Femur (tissue), 1 donor: Measurements from ENCODE around the gene MDFIC.

Experiments used
- DNase-seq: peaks from one replicate; pipeline ENCODE4 v3.0.0-alpha.2; 2017

Gene MDFIC

GRCh38 chr7:115005251-115005650 is 83.4 kb downstream of the MDFIC start:
- no peak for DNase-seq

- no peak for DNase-seq
Measured at GRCh38 chr7:115005953-115006352, 84.1 kb downstream of the MDFIC start.

GRCh38 chr7:115007751-115008150 is 85.9 kb downstream of the MDFIC start:
- DNase-seq = no peak

- DNase-seq = peak; percentile 82
Measured at GRCh38 chr7:115008465-115009114, 86.7 kb downstream of the MDFIC start.

- no peak for DNase-seq
Measured at GRCh38 chr7:115009139-115009538, 87.2 kb downstream of the MDFIC start.

- DNase-seq = peak; percentile 77
Measured at GRCh38 chr7:115009736-115010440, 88.0 kb downstream of the MDFIC start.

- no peak for DNase-seq
Measured at GRCh38 chr7:115010441-115010820, 88.5 kb downstream of the MDFIC start.

- no peak for DNase-seq
Measured at GRCh38 chr7:115013886-115014285, 92.0 kb downstream of the MDFIC start.

GRCh38 chr7:115014794-115015193 is 92.9 kb downstream of the MDFIC start:
- DNase-seq = no peak

- no peak for DNase-seq
Measured at GRCh38 chr7:115015619-115016018, 93.7 kb downstream of the MDFIC start.

GRCh38 chr7:115019882-115020605 is 98.2 kb downstream of the MDFIC start:
- DNase-seq = no peak

GRCh38 chr7:115023219-115023618 is 101.3 kb downstream of the MDFIC start:
- DNase-seq = no peak

- DNase-seq = no peak
Measured at GRCh38 chr7:115024276-115024675, 102.4 kb downstream of the MDFIC start.

GRCh38 chr7:115032715-115033703 is 111.1 kb downstream of the MDFIC start:
- DNase-seq = no peak

- DNase-seq = no peak
Measured at GRCh38 chr7:115033917-115034459, 112.1 kb downstream of the MDFIC start.

- DNase-seq = no peak
Measured at GRCh38 chr7:115034515-115034914, 112.6 kb downstream of the MDFIC start.

- no peak for DNase-seq
Measured at GRCh38 chr7:115037128-115037802, 115.4 kb downstream of the MDFIC start.

GRCh38 chr7:115038158-115038557 is 116.3 kb downstream of the MDFIC start:
- DNase-seq = no peak

GRCh38 chr7:115040057-115040456 is 118.2 kb downstream of the MDFIC start:
- DNase-seq = no peak

GRCh38 chr7:115040495-115040894 is 118.6 kb downstream of the MDFIC start:
- DNase-seq = no peak

- no peak for DNase-seq
Measured at GRCh38 chr7:115042596-115042995, 120.7 kb downstream of the MDFIC start.

- no peak for DNase-seq
Measured at GRCh38 chr7:115043605-115044004, 121.7 kb downstream of the MDFIC start.
